Activated T-cell treated with anti-CD3 and anti-CD28 coated beads for 4 hours (primary cell): ENCODE results near the gene OPTC.
A peak's percentile ranks its signal among the peaks of the same experiment; 100 is the strongest.
"Not testable (repeated sequence)": the region's sequence is repeated elsewhere in the genome, so short reads cannot be mapped to it uniquely, and the experiment has no call there.

ENCODE experiments used
- DNase-seq: peaks from one replicate; pipeline ENCODE4 v3.0.0-alpha.2; 2020

OPTC gene

GRCh38 chr1:203492748-203493130, 1.2 kb upstream of the OPTC start:
- no peak for DNase-seq

DNA sequence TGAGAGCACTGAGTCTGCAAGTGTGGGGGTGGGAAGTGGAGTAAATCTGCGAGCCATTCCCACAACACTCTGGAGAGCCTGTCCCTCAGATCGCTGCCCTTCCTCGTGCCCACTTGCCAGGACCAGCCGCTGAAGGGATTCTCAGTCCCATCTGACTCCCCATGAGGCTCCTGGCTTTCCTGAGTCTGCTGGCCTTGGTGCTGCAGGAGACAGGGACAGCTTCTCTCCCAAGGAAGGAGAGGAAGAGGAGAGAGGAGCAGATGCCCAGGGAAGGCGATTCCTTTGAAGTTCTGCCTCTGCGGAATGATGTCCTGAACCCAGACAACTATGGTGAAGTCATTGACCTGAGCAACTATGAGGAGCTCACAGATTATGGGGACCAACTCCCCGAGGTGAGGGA, 1.9 kb downstream of the OPTC start:
- DNase-seq, result no peak

GRCh38 chr1:203497269-203497777, 3.4 kb downstream of the OPTC start:
- no peak for DNase-seq

DNA sequence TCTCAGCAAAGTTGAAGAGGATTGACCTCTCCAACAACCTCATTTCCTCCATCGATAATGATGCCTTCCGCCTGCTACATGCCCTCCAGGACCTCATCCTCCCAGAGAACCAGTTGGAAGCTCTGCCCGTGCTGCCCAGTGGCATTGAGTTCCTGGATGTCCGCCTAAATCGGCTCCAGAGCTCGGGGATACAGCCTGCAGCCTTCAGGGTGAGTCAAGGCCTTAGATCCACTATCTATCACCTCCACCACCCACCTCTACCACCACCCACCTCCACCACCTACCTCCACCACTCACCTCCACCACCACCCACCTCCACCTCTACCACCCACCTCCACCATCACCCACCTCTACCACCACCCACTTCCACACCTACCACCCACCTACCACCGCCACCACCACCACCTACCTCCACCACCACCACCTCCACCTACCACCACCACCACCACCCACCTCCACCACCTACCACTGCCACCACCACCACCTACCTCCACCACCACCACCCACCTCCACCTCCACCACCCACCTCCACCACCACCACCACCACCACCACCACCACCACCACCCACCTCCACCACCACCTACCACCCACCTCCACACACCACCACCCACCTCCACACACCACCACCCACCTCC, 5.8 kb downstream of the OPTC start:
- no peak for DNase-seq

- no peak for DNase-seq
Observed at GRCh38 chr1:203500279-203500678, 6.3 kb downstream of the OPTC start.

DNA sequence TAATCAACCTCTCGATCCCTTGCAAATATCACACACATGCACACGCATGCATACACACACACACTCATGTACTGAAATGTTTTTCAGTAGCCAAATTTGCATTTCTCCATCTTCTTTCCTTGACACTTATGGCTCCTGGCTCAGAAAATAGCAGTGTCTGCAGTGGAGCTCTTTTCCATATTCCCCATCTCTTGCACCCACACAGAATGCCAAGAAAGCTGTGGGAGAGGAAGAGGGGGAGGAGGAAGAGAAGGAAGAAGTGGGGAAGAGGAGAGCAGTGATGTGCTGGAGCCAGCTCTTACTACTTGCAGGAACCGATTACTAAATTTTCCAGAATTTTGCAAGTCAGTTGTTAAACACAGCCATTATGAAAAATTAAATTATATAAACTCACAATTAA, 9.9 kb downstream of the OPTC start:
- no peak for DNase-seq

GRCh38 chr1:203504400-203505250, 10.7 kb downstream of the OPTC start:
- peak; percentile 77 for DNase-seq

DNA sequence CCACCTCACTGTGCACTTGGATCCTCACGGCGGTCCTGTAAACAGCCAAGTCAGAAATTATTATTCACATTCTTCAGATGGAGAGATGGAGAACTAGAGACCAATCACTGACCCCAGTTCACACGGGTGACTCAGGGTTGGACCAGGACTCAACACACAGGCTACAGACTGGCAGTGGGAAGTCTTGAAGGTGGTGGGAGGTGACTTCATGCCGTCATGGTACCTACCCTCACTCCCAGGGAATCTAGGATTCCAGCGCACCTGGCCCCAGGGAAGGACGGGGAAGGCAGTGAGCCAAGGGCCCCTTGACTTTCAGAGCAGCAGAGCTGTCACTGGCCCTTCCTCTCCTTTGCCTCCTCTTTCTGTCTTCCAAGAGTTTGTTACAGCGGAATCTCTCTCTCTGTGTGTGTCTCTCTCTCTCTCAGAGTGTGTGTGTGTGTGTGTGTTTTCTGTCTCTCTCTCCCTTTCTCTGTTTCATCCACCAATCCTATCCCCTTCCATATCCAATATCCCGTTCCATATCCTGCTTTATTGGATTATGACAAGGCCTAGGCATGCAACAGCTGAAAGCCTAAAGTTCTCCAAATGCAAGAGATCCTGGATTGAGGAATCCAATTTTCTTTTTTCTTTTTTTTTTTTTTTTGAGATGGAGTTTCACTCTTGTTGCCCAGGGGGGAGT, 11.7 kb downstream of the OPTC start:
- no peak for DNase-seq

DNA sequence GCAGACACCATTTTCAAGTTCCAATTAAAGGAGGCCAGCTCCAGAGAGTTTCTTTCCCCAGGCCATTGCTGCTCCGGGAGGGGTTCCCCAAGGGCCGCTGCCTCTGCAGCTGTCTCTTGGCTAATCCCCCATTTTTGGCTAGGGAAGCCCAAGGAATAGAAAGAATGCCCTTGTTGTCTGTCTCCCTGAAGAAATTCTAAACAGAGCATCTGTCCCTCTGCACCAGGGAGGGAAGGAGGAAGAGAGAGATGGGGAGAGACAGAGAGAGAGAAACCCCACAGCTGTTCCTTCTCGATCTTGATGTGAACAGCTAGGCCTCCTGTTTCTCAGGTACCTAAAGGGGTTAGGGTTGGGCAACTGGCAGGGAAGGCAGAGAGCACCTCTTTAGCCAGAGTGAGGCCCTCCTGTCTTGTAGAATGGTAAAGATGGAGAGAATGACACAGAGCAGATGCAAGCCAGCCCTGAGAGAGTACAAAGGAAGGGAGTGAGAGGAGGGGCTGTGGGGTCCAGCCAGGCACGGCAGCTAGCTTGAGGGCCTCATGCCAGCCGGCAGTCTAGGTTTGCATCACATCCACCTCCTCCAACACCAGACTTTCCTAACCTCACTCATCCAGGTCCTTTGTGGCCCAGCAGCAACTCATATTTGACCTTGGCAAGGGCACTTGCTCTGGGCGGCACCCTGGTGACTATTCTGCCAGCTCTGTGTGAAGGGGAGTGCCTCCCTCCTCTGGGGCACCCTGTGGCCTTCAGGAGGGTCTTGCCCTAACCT, 13.1 kb downstream of the OPTC start:
- no peak for DNase-seq

DNA sequence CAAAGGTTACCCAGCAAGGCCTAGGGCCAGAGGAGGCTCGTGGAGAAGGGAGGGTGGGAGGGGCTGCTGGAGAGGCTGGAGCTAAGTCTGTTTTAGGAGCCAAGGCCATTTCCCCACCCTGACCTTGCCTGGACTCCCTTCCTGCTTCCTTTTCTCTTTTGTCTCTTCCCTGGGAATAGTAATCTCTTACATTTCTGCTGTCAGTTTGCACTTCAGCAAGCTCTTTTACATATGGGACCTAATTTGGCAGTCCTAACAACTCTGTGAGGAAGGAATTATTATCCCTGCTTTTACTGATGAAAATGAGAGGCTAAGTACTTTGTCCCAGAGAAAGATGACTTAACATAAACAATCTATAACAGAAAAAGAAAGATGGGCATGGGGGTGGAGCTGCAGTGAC, 13.8 kb downstream of the OPTC start:
- DNase-seq, result no peak

DNA sequence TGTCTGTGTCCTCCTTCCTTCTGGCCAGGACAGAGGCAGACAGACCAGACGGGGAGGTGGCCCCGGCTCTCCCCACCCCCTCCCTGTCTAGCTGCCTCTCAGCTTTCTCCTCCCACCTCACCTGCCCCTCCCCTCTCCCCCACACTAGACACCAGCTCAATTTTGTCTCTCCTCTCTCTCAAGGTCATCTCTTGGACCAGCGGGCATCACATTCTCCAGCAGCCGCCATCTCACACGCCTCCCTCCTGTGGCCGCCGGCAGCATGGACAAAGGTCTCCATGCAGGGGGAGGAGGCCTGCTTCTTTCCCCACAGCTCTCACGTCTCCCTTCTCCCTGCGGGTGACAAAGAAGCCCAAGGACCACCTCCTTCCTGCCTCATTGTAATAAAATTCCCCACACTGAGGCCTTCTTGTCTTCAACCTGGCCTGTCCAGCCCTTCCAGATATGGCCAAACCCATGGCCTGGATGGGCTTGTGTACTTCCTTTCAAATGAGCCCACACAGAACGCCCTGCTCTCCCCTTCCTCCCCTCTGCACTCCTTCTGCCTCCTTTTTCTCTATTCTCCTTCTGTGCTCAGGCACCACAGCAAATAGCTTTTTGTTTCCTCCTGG, 14.6 kb downstream of the OPTC start:
- DNase-seq, result no peak

DNA sequence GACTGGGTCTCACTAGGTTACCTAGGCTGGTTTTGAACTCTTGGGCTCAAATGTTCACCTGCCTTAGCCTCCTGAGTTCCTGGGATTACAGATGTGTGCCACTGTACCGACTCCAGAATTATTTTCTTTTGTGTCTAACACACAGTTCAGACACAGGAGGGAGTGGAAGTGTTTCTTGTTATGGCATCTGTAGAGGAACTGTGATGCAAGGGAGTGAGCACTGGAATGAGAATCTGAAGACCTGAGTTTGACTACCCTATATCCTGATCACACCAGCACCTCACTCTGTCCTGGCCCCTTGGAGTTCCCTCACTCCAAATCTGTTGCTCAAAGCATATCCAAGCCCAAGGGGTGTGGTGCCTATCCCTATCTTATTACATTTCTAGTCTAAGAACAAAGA, 15.2 kb downstream of the OPTC start:
- no peak for DNase-seq

DNA sequence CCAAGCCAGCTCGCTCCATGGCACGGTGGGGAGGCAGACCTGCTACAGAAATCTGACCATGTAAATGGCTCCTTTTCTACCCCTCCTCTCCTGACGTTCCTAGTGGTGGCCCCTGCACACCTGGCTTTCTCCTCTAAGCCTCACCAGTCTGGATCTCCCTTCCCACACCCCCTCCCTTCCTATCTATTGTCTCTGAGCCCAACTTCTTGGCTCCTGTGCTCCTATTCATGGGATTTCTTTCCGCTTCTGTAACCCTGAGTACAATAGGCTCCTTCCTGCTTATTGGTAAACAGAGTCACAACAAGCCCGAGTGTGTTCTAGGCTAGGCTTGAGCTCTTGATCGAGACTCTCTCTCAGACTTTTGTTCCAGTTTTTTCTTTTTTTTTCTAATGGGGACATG, 17.6 kb downstream of the OPTC start:
- no peak for DNase-seq

- no peak for DNase-seq
Observed at GRCh38 chr1:203511930-203512329, 18.0 kb downstream of the OPTC start.

GRCh38 chr1:203512517-203512847, 18.5 kb downstream of the OPTC start:
- DNase-seq, result no peak

DNA sequence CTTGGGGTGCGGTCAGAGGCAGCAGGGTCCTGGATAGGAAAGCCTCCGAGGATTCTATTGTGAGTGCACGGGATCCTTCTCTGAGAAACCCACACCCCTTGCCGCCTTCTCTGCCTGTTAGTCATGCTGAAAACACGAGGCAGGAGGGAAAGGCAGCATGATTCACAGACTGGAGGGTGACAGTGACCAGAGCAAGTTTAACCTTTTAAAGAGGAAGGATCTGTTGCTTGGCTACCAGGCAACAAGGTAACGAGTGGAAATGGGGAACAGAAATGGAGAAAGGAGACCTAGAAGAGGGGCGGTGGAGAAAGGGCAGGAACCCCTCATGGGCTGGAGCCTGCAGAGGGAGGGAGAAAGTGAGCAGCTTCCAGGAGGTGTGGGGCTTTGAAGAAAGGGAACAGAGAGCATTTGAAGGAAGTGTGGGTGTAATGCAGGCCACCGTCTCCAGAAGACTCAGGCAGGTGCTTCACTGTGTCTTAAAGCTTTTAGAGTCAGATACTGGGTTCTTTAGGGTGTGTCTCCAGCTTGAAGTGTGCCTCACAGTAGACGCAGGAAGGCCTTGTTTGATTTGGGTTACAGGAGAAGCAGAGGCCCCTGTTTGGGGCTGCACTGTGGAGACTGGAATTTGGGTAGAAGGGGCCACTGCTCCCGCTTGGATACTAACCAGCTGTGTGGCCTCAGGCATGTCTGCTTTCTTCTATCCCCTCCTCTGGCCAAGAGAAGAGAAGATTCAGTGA, 19.1 kb downstream of the OPTC start:
- DNase-seq, result peak; percentile 33

- DNase-seq, result no peak
Observed at GRCh38 chr1:203513585-203514031, 19.7 kb downstream of the OPTC start.

GRCh38 chr1:203516184-203516583, 22.2 kb downstream of the OPTC start:
- DNase-seq, result no peak

- DNase-seq, result no peak
Observed at GRCh38 chr1:203516906-203517305, 23.0 kb downstream of the OPTC start.

GRCh38 chr1:203517426-203518110, 23.6 kb downstream of the OPTC start:
- DNase-seq, result no peak

- DNase-seq, result not testable (repeated sequence)
Observed at GRCh38 chr1:203518139-203518538, 24.2 kb downstream of the OPTC start.
